Measurements from ENCODE around the gene CARD14. TPM values are rescaled to one million over a fixed set of nuclear protein-coding genes. Genes with fewer than 3 reads are reported as not detected.
"Not testable (repeated sequence)": the region's sequence is repeated elsewhere in the genome, so short reads cannot be mapped to it uniquely, and the experiment has no call there.

CARD14 gene
- total RNA-seq, 1 experiment from 2014 or later = 16.5 TPM

DNA sequence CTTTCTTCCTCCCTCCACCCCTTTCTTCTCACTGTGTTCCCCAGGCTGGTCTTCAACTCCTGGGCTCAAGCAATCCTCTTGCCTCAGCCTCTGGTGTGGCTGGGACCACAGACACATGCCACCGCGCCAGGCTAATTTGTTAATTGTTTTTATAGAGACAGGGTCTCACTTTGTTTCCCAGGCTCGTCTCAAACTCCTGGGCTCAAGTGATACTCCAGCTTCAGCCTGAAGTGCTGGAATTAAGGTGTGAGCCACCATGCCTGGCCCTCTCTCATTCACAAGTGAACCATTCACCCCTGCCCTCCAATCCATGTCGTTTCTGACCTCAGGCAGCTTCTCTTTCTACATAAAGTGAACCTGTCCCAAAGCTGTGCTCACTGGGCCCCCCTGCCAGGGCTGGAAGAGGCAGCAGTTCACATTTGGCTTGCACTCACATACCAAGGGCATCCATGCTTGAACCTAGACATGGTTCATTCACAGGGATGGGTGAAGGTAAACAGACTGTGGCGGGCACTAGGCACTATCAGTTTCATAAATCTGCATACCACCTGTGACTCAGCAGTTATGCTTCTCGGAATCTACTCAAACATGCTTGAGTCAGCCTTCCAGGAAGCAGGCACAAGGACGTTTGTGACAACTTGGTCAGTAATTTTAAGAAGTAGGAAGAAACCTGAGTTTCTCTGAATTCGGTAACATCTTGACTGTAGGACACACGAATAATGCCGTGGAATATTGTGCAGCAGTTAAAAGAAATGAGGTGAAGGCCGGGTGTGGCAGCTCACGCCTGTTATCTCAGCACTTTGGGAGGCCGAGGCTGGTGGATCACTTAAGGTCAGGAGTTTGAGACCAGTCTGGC, 84.8 kb downstream of the CARD14 start:
- H2AFZ ChIP-seq = no peak overlapping the region
- H3K9me3 ChIP-seq (ENCODE audit: insufficient read depth, low read depth) = no peaks in the 10 kb centered on the region
- CTCF ChIA-PET = no interaction called here
- peaks cover 41% of the 10 kb centered on the region for H3K4me1 ChIP-seq (replicated peaks; ENCODE audit: insufficient read depth)
- peaks cover 11% of the 10 kb centered on the region for H3F3A ChIP-seq (ENCODE audit: insufficient read depth, low read depth)
- POLR2A ChIA-PET (ENCODE audit: unreplicated experiment) = interaction anchor here (0.6 kb wide), 1 partner anchor 36 kb away, joined by 6 read pairs; no protein-coding TSS in a partner anchor
- H3K36me3 ChIP-seq (ENCODE audit: low read depth) = no peaks in the 10 kb centered on the region
- no peaks in the 10 kb centered on the region for H3K79me2 ChIP-seq (ENCODE audit: low read depth)
- peak; percentile 83 to 96 for DNase-seq
- no peaks in the 10 kb centered on the region for H4K20me1 ChIP-seq (ENCODE audit: insufficient read depth)
- intact Hi-C loops (cut with micrococcal nuclease; ENCODE audit: unreplicated experiment) = loop anchor here (1.0 to 5.0 kb wide), 5 partner anchors 34 to 247 kb away; partner anchors contain the start of genes EIF4A3, GAA, SGSH and SLC26A11
- no peak for TF ChIP-seq EZH2 (IDR thresholded peaks at IDR 0.05; ENCODE audit: low read depth)
- TF ChIP-seq, protein P1, sequence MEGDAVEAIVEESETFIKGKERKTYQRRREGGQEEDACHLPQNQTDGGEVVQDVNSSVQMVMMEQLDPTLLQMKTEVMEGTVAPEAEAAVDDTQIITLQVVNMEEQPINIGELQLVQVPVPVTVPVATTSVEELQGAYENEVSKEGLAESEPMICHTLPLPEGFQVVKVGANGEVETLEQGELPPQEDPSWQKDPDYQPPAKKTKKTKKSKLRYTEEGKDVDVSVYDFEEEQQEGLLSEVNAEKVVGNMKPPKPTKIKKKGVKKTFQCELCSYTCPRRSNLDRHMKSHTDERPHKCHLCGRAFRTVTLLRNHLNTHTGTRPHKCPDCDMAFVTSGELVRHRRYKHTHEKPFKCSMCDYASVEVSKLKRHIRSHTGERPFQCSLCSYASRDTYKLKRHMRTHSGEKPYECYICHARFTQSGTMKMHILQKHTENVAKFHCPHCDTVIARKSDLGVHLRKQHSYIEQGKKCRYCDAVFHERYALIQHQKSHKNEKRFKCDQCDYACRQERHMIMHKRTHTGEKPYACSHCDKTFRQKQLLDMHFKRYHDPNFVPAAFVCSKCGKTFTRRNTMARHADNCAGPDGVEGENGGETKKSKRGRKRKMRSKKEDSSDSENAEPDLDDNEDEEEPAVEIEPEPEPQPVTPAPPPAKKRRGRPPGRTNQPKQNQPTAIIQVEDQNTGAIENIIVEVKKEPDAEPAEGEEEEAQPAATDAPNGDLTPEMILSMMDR (conservative IDR thresholded peaks at IDR 0.05) = no peak
- no peaks in the 10 kb centered on the region for H3K9me2 ChIP-seq (ENCODE audit: insufficient read depth)
- H3K4me2 ChIP-seq = peak overlapping the region; percentile 66
- H3K27me3 ChIP-seq (ENCODE audit: insufficient read depth, low read depth) = no peaks in the 10 kb centered on the region
- H3K27ac ChIP-seq = peak overlapping the region; percentile 94
- no TSS peak for BruUV-seq (replicated peaks)
- peak overlapping the region; percentile 38; the same call in 1 of the 2 replicates for H3K4me3 ChIP-seq

DNA sequence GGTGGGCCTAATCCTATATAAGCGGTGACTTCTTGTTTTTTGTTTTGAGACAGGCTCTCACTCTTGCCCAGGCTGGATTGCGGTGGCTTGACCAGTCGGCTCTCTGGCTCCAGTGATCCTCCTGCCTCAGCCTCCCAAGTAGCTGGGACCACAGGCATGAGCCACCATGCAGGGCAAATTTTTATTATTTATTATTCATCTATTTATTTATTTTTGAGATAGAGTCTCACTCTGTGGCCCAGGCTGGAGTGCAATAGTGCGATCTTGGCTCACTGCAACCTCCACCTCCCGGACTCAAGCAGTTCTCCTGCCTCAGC, 86.2 kb downstream of the CARD14 start:
- ChIA-PET POLR2A (ENCODE audit: unreplicated experiment) (interaction anchor here (0.7 kb wide), 1 partner anchor 15 kb away, joined by 4 read pairs; no protein-coding TSS in a partner anchor), CTCF (no interaction called here)
- DNase-seq = no peak
- H3K9me2 ChIP-seq (ENCODE audit: insufficient read depth) = no peaks in the 10 kb centered on the region
- no peak overlapping the region for H3K4me2 ChIP-seq
- H3K9me3 ChIP-seq (ENCODE audit: insufficient read depth, low read depth) = no peaks in the 10 kb centered on the region
- H3K79me2 ChIP-seq (ENCODE audit: low read depth) = no peaks in the 10 kb centered on the region
- H4K20me1 ChIP-seq (ENCODE audit: insufficient read depth) = no peaks in the 10 kb centered on the region
- intact Hi-C loops (cut with micrococcal nuclease; ENCODE audit: unreplicated experiment) = no loop called here
- H3K27ac ChIP-seq = peak overlapping the region; percentile 94
- no peak overlapping the region for H2AFZ ChIP-seq
- no TSS peak for BruUV-seq (replicated peaks)
- no peaks in the 10 kb centered on the region for H3K36me3 ChIP-seq (ENCODE audit: low read depth)
- peaks cover 42% of the 10 kb centered on the region for H3K4me1 ChIP-seq (replicated peaks; ENCODE audit: insufficient read depth)
- no peaks in the 10 kb centered on the region for H3K27me3 ChIP-seq (ENCODE audit: insufficient read depth, low read depth)
- peaks cover 11% of the 10 kb centered on the region for H3F3A ChIP-seq (ENCODE audit: insufficient read depth, low read depth)
- no peak overlapping the region for H3K4me3 ChIP-seq
- TF ChIP-seq, protein P1 (conservative IDR thresholded peaks at IDR 0.05) = no peak
- TF ChIP-seq EZH2 (IDR thresholded peaks at IDR 0.05; ENCODE audit: low read depth) = no peak

DNA sequence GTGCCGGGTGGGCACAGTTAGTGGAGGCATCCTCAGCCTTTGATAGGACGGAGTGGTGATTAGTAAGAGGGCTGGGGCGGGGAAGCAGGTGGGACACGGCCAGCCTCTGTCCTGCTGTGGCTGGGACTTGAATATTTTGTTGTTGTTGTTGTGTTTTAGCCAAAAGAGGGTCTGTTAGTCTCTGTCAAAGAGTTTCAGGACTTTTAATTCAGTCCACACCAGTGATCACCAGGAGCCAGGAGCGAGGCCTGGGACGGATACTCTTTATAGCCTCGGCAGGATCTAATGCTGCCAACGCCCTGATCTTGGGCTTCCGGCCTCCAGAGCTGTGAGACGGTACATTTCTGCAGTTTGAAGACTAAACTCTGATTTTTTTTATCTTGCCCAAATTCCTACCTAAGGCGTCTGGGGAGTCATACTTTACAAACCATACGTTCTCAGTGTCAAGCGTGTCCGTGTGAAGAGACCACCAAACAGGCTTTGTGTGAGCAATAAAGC, 87.9 kb downstream of the CARD14 start:
- Histone ChIP-seq H3K9me2 (ENCODE audit: insufficient read depth) (no peaks in the 10 kb centered on the region), H3K36me3 (ENCODE audit: low read depth) (no peaks in the 10 kb centered on the region), H3K27me3 (ENCODE audit: insufficient read depth, low read depth) (no peaks in the 10 kb centered on the region), H3F3A (ENCODE audit: insufficient read depth, low read depth) (peaks cover 17% of the 10 kb centered on the region), H3K4me2 (no peak overlapping the region), H3K4me1 (replicated peaks; ENCODE audit: insufficient read depth) (peaks cover 42% of the 10 kb centered on the region), H3K4me3 (no peak overlapping the region), H3K27ac (no peak overlapping the region), H2AFZ (no peak overlapping the region), H3K79me2 (ENCODE audit: low read depth) (peaks cover 10% of the 10 kb centered on the region; the same call in 1 of the 2 replicates), H3K9me3 (ENCODE audit: insufficient read depth, low read depth) (no peaks in the 10 kb centered on the region), H4K20me1 (ENCODE audit: insufficient read depth) (no peaks in the 10 kb centered on the region)
- BruUV-seq (replicated peaks) = no TSS peak
- no peak for TF ChIP-seq EZH2 (IDR thresholded peaks at IDR 0.05; ENCODE audit: low read depth)
- TF ChIP-seq, protein P1 (conservative IDR thresholded peaks at IDR 0.05) = no peak
- POLR2A ChIA-PET (ENCODE audit: unreplicated experiment) = no interaction called here
- intact Hi-C loops (cut with micrococcal nuclease; ENCODE audit: unreplicated experiment) = no loop called here
- no peak for DNase-seq
- CTCF ChIA-PET = no interaction called here

DNA sequence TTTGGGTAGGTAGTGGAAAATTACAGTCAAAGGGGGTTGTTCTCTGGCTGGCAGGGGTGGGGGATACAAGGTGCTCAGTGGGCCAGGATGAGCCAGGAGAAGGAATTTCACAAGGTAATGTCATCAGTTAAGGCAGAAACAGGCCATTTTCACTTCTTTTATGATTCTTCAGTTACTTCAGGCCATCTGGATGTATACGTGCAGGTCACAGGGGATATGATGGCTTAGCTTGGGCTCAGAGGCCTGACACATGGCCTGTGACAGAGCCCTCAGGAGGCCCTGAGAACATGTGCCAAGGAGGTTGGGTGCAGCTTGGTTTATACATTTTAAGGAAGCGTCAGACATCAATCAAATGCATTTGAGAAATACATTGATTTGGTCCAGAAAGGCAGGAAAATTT, 88.5 kb downstream of the CARD14 start:
- H3K4me3 ChIP-seq; H3K9me3 ChIP-seq (ENCODE audit: insufficient read depth, low read depth); DNase-seq; H3K9me2 ChIP-seq (ENCODE audit: insufficient read depth); H3K36me3 ChIP-seq (ENCODE audit: low read depth); intact Hi-C loops (cut with micrococcal nuclease; ENCODE audit: unreplicated experiment); H3K79me2 ChIP-seq (ENCODE audit: low read depth); POLR2A ChIA-PET (ENCODE audit: unreplicated experiment); H3K27ac ChIP-seq; CTCF ChIA-PET; H3K4me2 ChIP-seq; H3K27me3 ChIP-seq (ENCODE audit: insufficient read depth, low read depth); H2AFZ ChIP-seq; H4K20me1 ChIP-seq (ENCODE audit: insufficient read depth); BruUV-seq (replicated peaks): not testable (repeated sequence)
- H3F3A ChIP-seq (ENCODE audit: insufficient read depth, low read depth) = peaks cover 17% of the 10 kb centered on the region
- peaks cover 40% of the 10 kb centered on the region for H3K4me1 ChIP-seq (replicated peaks; ENCODE audit: insufficient read depth)

All from PC-9 (cell line).